Thoracic aorta (tissue), 2 donors: Measurements from ENCODE around the gene SF3A2. TPM values are rescaled to one million over a fixed set of nuclear protein-coding genes. Genes with fewer than 3 reads are reported as not detected.

Experiments used
- ATAC-seq: fragments of 150-250 bp; one replicate; pipeline ENCODE4 v1.8.0; 2017; ENCODE audit warnings: low read depth; ENCODE audit not compliant: insufficient number of reproducible peaks, low FRiP score
- DNase-seq: peaks from one replicate; pipeline ENCODE4 v3.0.0-alpha.2; 2020; ENCODE audit warnings: low spot score
- H3K27ac ChIP-seq, 2 donors: fragments of 200-600 bp; sonication (generic); 1 replicate in 1 of 2; 2 replicates in 1 of 2; pipeline ENCODE4 v1.5.1; 2016; ENCODE audit warnings: mild to moderate bottlenecking in 2 of 2, moderate library complexity in 2 of 2
- H3K27me3 ChIP-seq: fragments of 200-600 bp; sonication (generic); replicated peaks from 2 replicates; pipeline ENCODE4 v1.6.0; 2016; ENCODE audit warnings: mild to moderate bottlenecking; ENCODE audit not compliant: insufficient read depth
- H3K36me3 ChIP-seq: fragments of 200-600 bp; sonication (generic); one replicate; pipeline ENCODE4 v1.5.1; 2016
- H3K4me1 ChIP-seq, 2 donors: fragments of 200-600 bp; sonication (generic); 1 replicate in 1 of 2; 2 replicates in 1 of 2; pipeline versions ENCODE4 v1.5.1 to v1.6.0; 2016; ENCODE audit warnings: low read depth in 2 of 2, mild to moderate bottlenecking in 1 of 2; ENCODE audit not compliant: control insufficient read depth in 1 of 2
- H3K4me3 ChIP-seq: fragments of 200-600 bp; sonication (generic); 2 replicates; pipeline ENCODE4 v1.5.1; 2016; ENCODE audit warnings: mild to moderate bottlenecking
- H3K9me3 ChIP-seq: fragments of 200-600 bp; sonication (generic); 2 replicates; pipeline ENCODE4 v1.5.1; 2016
- CTCF ChIP-seq: fragments of 200-600 bp; sonication (generic); IDR thresholded peaks from one replicate; pipeline ENCODE4 v1.5.1; 2019; ENCODE audit warnings: antibody characterized with exemption
- total RNA-seq, 2 donors: library from RNA; depleted of rRNA; stranded (reverse); fragments of >200 nt; gene quantifications; one replicate each; pipeline versions ENCODE4 v1.1.0 to v1.2.3, GENCODE V29; 2016

Gene SF3A2
- total RNA-seq, 2 donors from 2014 or later: 23.8 to 43.7 TPM

GRCh38 chr19:2289714-2290435 is 53.3 kb downstream of the SF3A2 start:
- Histone ChIP-seq H3K9me3 (no peaks in the 10 kb centered on the region), H3K27me3 (peaks cover 7% of the 10 kb centered on the region), H3K27ac (no peak overlapping the region), H3K4me3 (peak overlapping the region; percentile 63), H3K36me3 (peaks cover 3% of the 10 kb centered on the region), H3K4me1 (peaks cover 24 to 43% of the 10 kb centered on the region in 2 donors)
- ATAC-seq: no peak
- no peak for DNase-seq
- no peak for TF ChIP-seq CTCF

- TF ChIP-seq CTCF: no peak
- no peak for DNase-seq
- no peak overlapping the region for H3K27ac ChIP-seq
- no peak for ATAC-seq
- H3K27me3 ChIP-seq: peaks cover 7% of the 10 kb centered on the region
- peak overlapping the region; percentile 63 for H3K4me3 ChIP-seq
- peaks cover 3% of the 10 kb centered on the region for H3K36me3 ChIP-seq
- peaks cover 24 to 49% of the 10 kb centered on the region in 2 donors for H3K4me1 ChIP-seq
- no peaks in the 10 kb centered on the region for H3K9me3 ChIP-seq
Observed at GRCh38 chr19:2290441-2291184, 54.0 kb downstream of the SF3A2 start.

GRCh38 chr19:2291185-2291751 is 54.6 kb downstream of the SF3A2 start:
- H3K4me1 ChIP-seq: peaks cover 24 to 49% of the 10 kb centered on the region in 2 donors
- no peak for DNase-seq
- peaks cover 7% of the 10 kb centered on the region for H3K27me3 ChIP-seq
- no peaks in the 10 kb centered on the region for H3K9me3 ChIP-seq
- peaks cover 3% of the 10 kb centered on the region for H3K36me3 ChIP-seq
- H3K4me3 ChIP-seq: peak overlapping the region; percentile 63
- ATAC-seq: no peak
- no peak for TF ChIP-seq CTCF
- H3K27ac ChIP-seq: no peak overlapping the region

- H3K27me3 ChIP-seq: no peaks in the 10 kb centered on the region
- peak; percentile 31 for ATAC-seq
- peaks cover 21 to 40% of the 10 kb centered on the region in 2 donors for H3K4me1 ChIP-seq
- peak overlapping the region; percentile 53 for H3K4me3 ChIP-seq
- DNase-seq: no peak
- peak overlapping the region; percentile 31 to 69 for H3K27ac ChIP-seq
- no peaks in the 10 kb centered on the region for H3K36me3 ChIP-seq
- TF ChIP-seq CTCF: no peak
- H3K9me3 ChIP-seq: no peaks in the 10 kb centered on the region
Observed at GRCh38 chr19:2294687-2295335, 58.2 kb downstream of the SF3A2 start.

GRCh38 chr19:2296141-2296540 is 59.5 kb downstream of the SF3A2 start:
- DNase-seq (no peak), ATAC-seq (no peak)
- H3K9me3 ChIP-seq: no peaks in the 10 kb centered on the region
- H3K4me3 ChIP-seq: no peak overlapping the region
- peaks cover 8 to 27% of the 10 kb centered on the region in 2 donors for H3K4me1 ChIP-seq
- H3K27me3 ChIP-seq: no peaks in the 10 kb centered on the region
- no peak for TF ChIP-seq CTCF
- no peaks in the 10 kb centered on the region for H3K36me3 ChIP-seq
- H3K27ac ChIP-seq: no peak overlapping the region
